HG02588 (cell line): ENCODE data around the gene XPNPEP2.

Experiments used
- ATAC-seq: cut with Tn5 transposase; IDR thresholded peaks from one replicate; pipeline ENCODE4 v1.9.1; 2021; ENCODE audit warnings: mild to moderate bottlenecking, moderate library complexity; ENCODE audit not compliant: unreplicated experiment

XPNPEP2 gene

GRCh38 chrX:129777218-129778030 is 38.6 kb downstream of the XPNPEP2 start:
- peak; percentile 23 for ATAC-seq

GRCh38 chrX:129779086-129779672 is 40.4 kb downstream of the XPNPEP2 start:
- ATAC-seq: no peak

- ATAC-seq: peak; percentile 39
Measured at GRCh38 chrX:129779747-129780146, 41.0 kb downstream of the XPNPEP2 start, which contains the start of gene SASH3. TSS of gene SASH3 (plus strand) at chrX:129779949. CDS start at chrX:129780098, 149 bp downstream.

GRCh38 chrX:129780441-129781105 is 41.8 kb downstream of the XPNPEP2 start:
- ATAC-seq: no peak

GRCh38 chrX:129781134-129781672 is 42.4 kb downstream of the XPNPEP2 start:
- ATAC-seq: peak; percentile 59

- ATAC-seq: no peak
Measured at GRCh38 chrX:129781680-129782495, 43.1 kb downstream of the XPNPEP2 start.

GRCh38 chrX:129782706-129783105 is 43.9 kb downstream of the XPNPEP2 start:
- ATAC-seq: no peak

- no peak for ATAC-seq
Measured at GRCh38 chrX:129783291-129783713, 44.5 kb downstream of the XPNPEP2 start.

GRCh38 chrX:129784371-129784770 is 45.6 kb downstream of the XPNPEP2 start:
- no peak for ATAC-seq

- no peak for ATAC-seq
Measured at GRCh38 chrX:129785160-129785947, 46.6 kb downstream of the XPNPEP2 start.

- peak; percentile 77 for ATAC-seq
Measured at GRCh38 chrX:129786210-129786651, 47.5 kb downstream of the XPNPEP2 start.

- ATAC-seq: no peak
Measured at GRCh38 chrX:129787336-129788055, 48.7 kb downstream of the XPNPEP2 start.

- ATAC-seq: no peak
Measured at GRCh38 chrX:129788527-129788926, 49.7 kb downstream of the XPNPEP2 start.

- ATAC-seq: no peak
Measured at GRCh38 chrX:129790146-129790545, 51.4 kb downstream of the XPNPEP2 start.

GRCh38 chrX:129790808-129791207 is 52.0 kb downstream of the XPNPEP2 start:
- no peak for ATAC-seq

- no peak for ATAC-seq
Measured at GRCh38 chrX:129791336-129791735, 52.6 kb downstream of the XPNPEP2 start.

GRCh38 chrX:129791961-129792570 is 53.3 kb downstream of the XPNPEP2 start:
- no peak for ATAC-seq

- ATAC-seq: no peak
Measured at GRCh38 chrX:129792586-129793291, 54.0 kb downstream of the XPNPEP2 start.
